GM12878 (cell line): Measurements from ENCODE around the gene MFSD6. TPM values are rescaled to one million over a fixed set of nuclear protein-coding genes. Genes with fewer than 3 reads are reported as not detected.

Experiments
- ATAC-seq: fragments of 200-7000 bp; cut with Tn5 transposase; 3 replicates; pipeline ENCODE4 v1.9.1; 2020; ENCODE audit warnings: mild to moderate bottlenecking, moderate library complexity
- BruUV-seq: library from RNA; stranded (reverse); fragments of 400-500 nt; replicated peaks from 2 replicates; lab custom pipeline; 2021; lab: Mats Ljungman, UMichigan
- CTCF ChIA-PET: fragments of 300-600 bp; sonication (Branson Sonifier 250); formaldehyde crosslinking; extraction: SDS; loops from one replicate; lab custom pipeline; 2021; ENCODE audit warnings: inconsistent platforms; lab: Yijun Ruan, JAX
- POLR2A ChIA-PET: fragments of 350-600 bp; formaldehyde crosslinking; extraction: SDS; loops from one replicate; lab custom pipeline; 2021; ENCODE audit warnings: inconsistent platforms; lab: Charles Lee
- RAD21 ChIA-PET: fragments of 300-600 bp; sonication (Branson Sonifier 250); formaldehyde crosslinking; loops from one replicate; lab custom pipeline; 2023; ENCODE audit warnings: antibody characterized with exemption; ENCODE audit not compliant: unreplicated experiment; lab: Charles Lee
- SMC1A ChIA-PET: fragments of 300-600 bp; sonication (Branson Sonifier 250); formaldehyde crosslinking; loops from one replicate; lab custom pipeline; 2023; ENCODE audit not compliant: unreplicated experiment, uncharacterized antibody; lab: Charles Lee
- DNase-seq: peaks from one replicate; pipeline ENCODE4 v3.0.0-alpha.2; 2011; ENCODE audit warnings: low read depth, low spot score
- FAIRE-seq: peaks from 3 replicates; lab custom pipeline; 2011; peaks lifted over from hg19 to GRCh38; lab: Jason Lieb, UNC
- H2AFZ ChIP-seq: 2 replicates; pipeline ENCODE4 v1.6.0; 2011; ENCODE audit warnings: low read depth, low read length, control low read depth; ENCODE audit not compliant: control insufficient read depth
- H3K27ac ChIP-seq: 2 replicates; pipeline ENCODE4 v1.5.1; 2011; ENCODE audit warnings: control low read depth; ENCODE audit not compliant: control insufficient read depth, insufficient read depth
- H3K27me3 ChIP-seq, 2 experiments: replicated peaks in 1 of 2; 2 replicates each; pipeline versions ENCODE4 v1.6.0 to v1.6.1; 2011; ENCODE audit warnings: low read length in 1 of 2; ENCODE audit not compliant: control insufficient read depth in 2 of 2, insufficient read depth in 2 of 2
- H3K36me3 ChIP-seq, 2 experiments: 2 replicates each; pipeline ENCODE4 v1.5.1; 2011; ENCODE audit warnings: low read length in 1 of 2; ENCODE audit not compliant: control insufficient read depth in 2 of 2, insufficient read depth in 2 of 2
- H3K4me1 ChIP-seq: 2 replicates; pipeline ENCODE4 v1.6.1; 2011; ENCODE audit warnings: mild to moderate bottlenecking, low read length, moderate library complexity, mixed read lengths; ENCODE audit not compliant: control insufficient read depth, insufficient read depth
- H3K4me2 ChIP-seq: 2 replicates; pipeline ENCODE4 v1.6.0; 2011; ENCODE audit warnings: control low read depth; ENCODE audit not compliant: control insufficient read depth, insufficient read depth
- H3K4me3 ChIP-seq: fragments of 200-600 bp; sonication (generic); 2 replicates; pipeline ENCODE4 v1.5.1; 2016
- H3K79me2 ChIP-seq: 2 replicates; pipeline ENCODE4 v1.6.0; 2011; ENCODE audit warnings: low read length; ENCODE audit not compliant: control insufficient read depth, insufficient read depth
- H3K9ac ChIP-seq: 2 replicates; pipeline ENCODE4 v1.8.0; 2011; ENCODE audit warnings: low read length, control low read depth, mixed read lengths; ENCODE audit not compliant: control insufficient read depth, insufficient read depth
- H3K9me3 ChIP-seq: replicated peaks from 3 replicates; pipeline ENCODE4 v1.5.1; 2011; ENCODE audit warnings: mild to moderate bottlenecking, low read length; ENCODE audit not compliant: control insufficient read depth, insufficient read depth
- H4K20me1 ChIP-seq: 2 replicates; pipeline ENCODE4 v1.6.0; 2011; ENCODE audit not compliant: control insufficient read depth, insufficient read depth
- ATF3 ChIP-seq: IDR thresholded peaks from 2 replicates; pipeline ENCODE4 v1.6.1; 2011; ENCODE audit warnings: low read depth, mild to moderate bottlenecking, low read length, moderate library complexity, borderline replicate concordance; ENCODE audit errors: extremely low read depth
- CHD4 ChIP-seq: fragments of 200-600 bp; sonication (generic); IDR thresholded peaks from 2 replicates; pipeline ENCODE4 v1.6.1; 2016; ENCODE audit warnings: mild to moderate bottlenecking
- HCFC1 ChIP-seq: fragments of 150-350 bp; IDR thresholded peaks from 2 replicates; pipeline ENCODE4 v1.6.1; 2014; ENCODE audit warnings: low read length
- KLF5 ChIP-seq: fragments of 450-650 bp; IDR thresholded peaks from 2 replicates; pipeline ENCODE4 v1.6.1; 2014; ENCODE audit warnings: mild to moderate bottlenecking; ENCODE audit not compliant: partially characterized antibody
- MTA3 ChIP-seq: IDR thresholded peaks from 2 replicates; pipeline ENCODE4 v1.6.1; 2012; ENCODE audit warnings: low read length, inconsistent platforms, borderline replicate concordance
- MXI1 ChIP-seq: fragments of 150-350 bp; IDR thresholded peaks from 2 replicates; pipeline ENCODE4 v1.6.1; 2011; ENCODE audit warnings: low read depth, mild to moderate bottlenecking, inconsistent platforms, low read length, improper control_type of control experiment
- MYC ChIP-seq: IDR thresholded peaks from 2 replicates; pipeline ENCODE4 v1.6.1; 2011; ENCODE audit warnings: mild to moderate bottlenecking, low read length, moderate library complexity, inconsistent platforms; ENCODE audit not compliant: insufficient read depth, insufficient replicate concordance, insufficient read length, severe bottlenecking
- NR2C1 ChIP-seq: fragments of 450-650 bp; IDR thresholded peaks from 2 replicates; pipeline ENCODE4 v1.6.1; 2017; ENCODE audit warnings: antibody characterized with exemption, mild to moderate bottlenecking, moderate library complexity
- NR2F1 ChIP-seq: fragments of 450-650 bp; conservative IDR thresholded peaks from 2 replicates; pipeline ENCODE4 v1.6.1; 2017; ENCODE audit warnings: mild to moderate bottlenecking
- PKNOX1 ChIP-seq: fragments of 450-650 bp; IDR thresholded peaks from 2 replicates; pipeline ENCODE4 v1.6.1; 2016; ENCODE audit warnings: mild to moderate bottlenecking
- RFX5 ChIP-seq: IDR thresholded peaks from 2 replicates; pipeline ENCODE4 v1.6.1; 2011; ENCODE audit warnings: low read depth, low read length, improper control_type of control experiment
- RUNX3 ChIP-seq: IDR thresholded peaks from 2 replicates; pipeline ENCODE4 v1.6.1; 2012; ENCODE audit warnings: low read length, inconsistent platforms
- SP1 ChIP-seq: IDR thresholded peaks from one replicate; pipeline ENCODE4 v1.6.1; 2011; ENCODE audit warnings: low read depth, low read length
- USF1 ChIP-seq: IDR thresholded peaks from 2 replicates; pipeline ENCODE4 v1.6.1; 2011; ENCODE audit warnings: borderline replicate concordance, low read depth, mild to moderate bottlenecking, moderate library complexity, mixed read lengths, low read length; ENCODE audit not compliant: insufficient read depth; ENCODE audit errors: extremely low read length
- WRNIP1 ChIP-seq: IDR thresholded peaks from 2 replicates; pipeline ENCODE4 v1.6.1; 2011; ENCODE audit warnings: low read depth, low read length, improper control_type of control experiment, borderline replicate concordance
- ZNF207 ChIP-seq: fragments of 450-650 bp; IDR thresholded peaks from 2 replicates; pipeline ENCODE4 v1.6.1; 2014; ENCODE audit warnings: antibody characterized with exemption, mild to moderate bottlenecking, borderline replicate concordance
- ZNF384 ChIP-seq: IDR thresholded peaks from 2 replicates; pipeline ENCODE4 v1.6.1; 2012; ENCODE audit warnings: low read depth, mild to moderate bottlenecking, low read length, improper control_type of control experiment, borderline replicate concordance
- WGBS: methylation state at CpG from one replicate; pipeline ENCODE4 v1.1.6; 2016; ENCODE audit warnings: low lambda C conversion rate; ENCODE audit not compliant: insufficient replicate concordance, insufficient coverage; ENCODE audit errors: missing lambda C conversion rate; 5-methylcytosine and 5-hydroxymethylcytosine counted together
- in situ Hi-C: fragments of 300-500 bp; cut with MboI; formaldehyde crosslinking; loops from 9 replicates; pipeline ENCODE4 v1.14.3; 2018; ENCODE audit warnings: mixed read lengths
- intact Hi-C: fragments of 100-400 bp; cut with micrococcal nuclease; formaldehyde crosslinking; loops from one replicate; pipeline ENCODE4 v1.14.2; 2022; ENCODE audit not compliant: unreplicated experiment
- polyA plus RNA-seq, 11 experiments: library from polyadenylated mRNA; depleted of rRNA in 4 of 11; unstranded in 6 of 11; stranded (reverse) in 5 of 11; fragments of >200 nt; fragmentation: Nextera tagmentation in 4 of 11; fragmentation: Illumina TruSeq in 1 of 11; extraction: Ambion mirVana in 4 of 11; extraction: Trizol in 1 of 11; gene quantifications; 1 replicate in 1 of 11; 2 replicates in 10 of 11; pipeline versions ENCODE4 v1.2.1 to v1.2.3, GENCODE V29; 2011 to 2016; ENCODE audit warnings: inconsistent platforms in 2 of 11, missing spikeins in 2 of 11, low read depth in 1 of 11
- total RNA-seq, 4 experiments: library from RNA; depleted of rRNA in 3 of 4; stranded (reverse); fragments of >200 nt in 3 of 4; fragmentation: Illumina TruSeq in 1 of 4; extraction: Trizol in 1 of 4; gene quantifications; 2 replicates each; pipeline versions ENCODE4 v1.2.1 to v1.2.3, GENCODE V29; 2013 to 2021

The MFSD6 gene
- total and polyA plus RNA-seq, 10 of the 15 experiments (the other 5 are each of a cell fraction or from before 2014, with no cell fraction given), result 6.7 to 42.6 (median 24.2) TPM

- peaks cover 11% of the 10 kb centered on the region for H3K4me1 ChIP-seq
- H3K27ac ChIP-seq, result no peak overlapping the region
- no peak overlapping the region for H3K9ac ChIP-seq
- H3K36me3 ChIP-seq, result peaks cover 2% of the 10 kb centered on the region in 2 experiments; a peak in 3 of 4 replicates
- ChIA-PET POLR2A (interaction anchor here (0.6 to 1.8 kb wide), 3 partner anchors 8 to 26 kb away, joined by 3 to 4 read pairs (median 4); no protein-coding TSS in a partner anchor), SMC1A (interaction anchor here (1.0 kb wide), 2 partner anchors 18 to 92 kb away, joined by 3 to 4 read pairs; no protein-coding TSS in a partner anchor), CTCF (interaction anchor here (1.8 kb wide), 1 partner anchor 9 kb away, joined by 6 read pairs; no protein-coding TSS in a partner anchor), RAD21 (interaction anchor here (1.1 kb wide), 1 partner anchor 9 kb away, joined by 3 read pairs; no protein-coding TSS in a partner anchor)
- H2AFZ ChIP-seq, result no peak overlapping the region
- no peaks in the 10 kb centered on the region for H4K20me1 ChIP-seq
- in situ Hi-C loops (no loop called here), intact Hi-C loops (no loop called here)
- peaks cover 24% of the 10 kb centered on the region for H3K79me2 ChIP-seq
- WGBS, result 57% methylated on average over 4 of the region's 4 CpGs
- H3K4me2 ChIP-seq, result no peak overlapping the region
- no peak for FAIRE-seq
- H3K9me3 ChIP-seq, result no peaks in the 10 kb centered on the region
- no peak for DNase-seq
- no peak for ATAC-seq
- TF ChIP-seq PKNOX1 (no peak), CHD4 (no peak), MXI1 (no peak), MTA3 (no peak), SP1 (no peak), ZNF207 (no peak)
- H3K27me3 ChIP-seq, result no peaks in the 10 kb centered on the region
- BruUV-seq, result no TSS peak
- H3K4me3 ChIP-seq, result no peak overlapping the region
Observed at GRCh38 chr2:190441564-190441963, 33.4 kb downstream of the MFSD6 start.

GRCh38 chr2:190443055-190443454 lies 34.9 kb downstream of the MFSD6 start:
- intact Hi-C loops (no loop called here), in situ Hi-C loops (no loop called here)
- ATAC-seq (no peak), DNase-seq (no peak), FAIRE-seq (no peak)
- no peaks in the 10 kb centered on the region for H4K20me1 ChIP-seq
- 98% methylated on average over 2 of the region's 2 CpGs for WGBS
- no TSS peak for BruUV-seq
- no peak overlapping the region for H3K27ac ChIP-seq
- CTCF ChIA-PET, result no interaction called here
- peaks cover 0 to 3% of the 10 kb centered on the region in 2 experiments; a peak in 2 of 4 replicates for H3K36me3 ChIP-seq
- H3K4me3 ChIP-seq, result no peak overlapping the region
- H3K79me2 ChIP-seq, result peaks cover 33% of the 10 kb centered on the region
- RAD21 ChIA-PET, result no interaction called here
- H3K9me3 ChIP-seq, result no peaks in the 10 kb centered on the region
- peaks cover 11% of the 10 kb centered on the region for H3K4me1 ChIP-seq
- H3K27me3 ChIP-seq, result no peaks in the 10 kb centered on the region
- POLR2A ChIA-PET, result no interaction called here
- SMC1A ChIA-PET, result no interaction called here
- no peak overlapping the region for H3K9ac ChIP-seq
- H3K4me2 ChIP-seq, result no peak overlapping the region
- no peak overlapping the region for H2AFZ ChIP-seq
- TF ChIP-seq MXI1 (no peak), ZNF384 (no peak), USF1 (no peak), RUNX3 (no peak), NR2C1 (no peak), RFX5 (no peak), NR2F1 (no peak), WRNIP1 (no peak), ATF3 (no peak), HCFC1 (no peak), KLF5 (no peak), MYC (no peak)
